ENCODE measurements around the gene KRTCAP2. TPM values are rescaled to one million over a fixed set of nuclear protein-coding genes. Genes with fewer than 3 reads are reported as not detected.

The KRTCAP2 gene
- total and polyA plus RNA-seq, 12 donors: 96.1 to 355 (median 129) TPM

- Histone ChIP-seq H3K9me3 (no peaks in the 10 kb centered on the region), H3K4me3 (no peak overlapping the region), H3K36me3 (no peaks in the 10 kb centered on the region), H3K27me3 (no peaks in the 10 kb centered on the region), H3K27ac (peak overlapping the region in 1 of 10 donors; percentile 75), H3K4me1 (peaks cover 0 to 14% (median 8%) of the 10 kb centered on the region in 9 donors)
- no peak for ATAC-seq
- no peak for DNase-seq
- WGBS, 2 donors: 77 to 82% methylated on average over 8 of the region's 8 CpGs
- intact Hi-C loops (cut with DNase I): no loop called here
- TF ChIP-seq, protein P1, sequence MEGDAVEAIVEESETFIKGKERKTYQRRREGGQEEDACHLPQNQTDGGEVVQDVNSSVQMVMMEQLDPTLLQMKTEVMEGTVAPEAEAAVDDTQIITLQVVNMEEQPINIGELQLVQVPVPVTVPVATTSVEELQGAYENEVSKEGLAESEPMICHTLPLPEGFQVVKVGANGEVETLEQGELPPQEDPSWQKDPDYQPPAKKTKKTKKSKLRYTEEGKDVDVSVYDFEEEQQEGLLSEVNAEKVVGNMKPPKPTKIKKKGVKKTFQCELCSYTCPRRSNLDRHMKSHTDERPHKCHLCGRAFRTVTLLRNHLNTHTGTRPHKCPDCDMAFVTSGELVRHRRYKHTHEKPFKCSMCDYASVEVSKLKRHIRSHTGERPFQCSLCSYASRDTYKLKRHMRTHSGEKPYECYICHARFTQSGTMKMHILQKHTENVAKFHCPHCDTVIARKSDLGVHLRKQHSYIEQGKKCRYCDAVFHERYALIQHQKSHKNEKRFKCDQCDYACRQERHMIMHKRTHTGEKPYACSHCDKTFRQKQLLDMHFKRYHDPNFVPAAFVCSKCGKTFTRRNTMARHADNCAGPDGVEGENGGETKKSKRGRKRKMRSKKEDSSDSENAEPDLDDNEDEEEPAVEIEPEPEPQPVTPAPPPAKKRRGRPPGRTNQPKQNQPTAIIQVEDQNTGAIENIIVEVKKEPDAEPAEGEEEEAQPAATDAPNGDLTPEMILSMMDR (IDR thresholded peaks at IDR 0.05): no peak
Measured at GRCh38 chr1:155186067-155186793, 13.1 kb upstream of the KRTCAP2 start.

GRCh38 chr1:155185783-155186066 lies 12.6 kb upstream of the KRTCAP2 start:
- TF ChIP-seq, protein P1 (IDR thresholded peaks at IDR 0.05): no peak
- Histone ChIP-seq H3K4me3 (no peak overlapping the region), H3K9me3 (no peaks in the 10 kb centered on the region), H3K27me3 (no peaks in the 10 kb centered on the region), H3K27ac (peak overlapping the region in 5 of 10 donors; percentile 64 to 75 (median 66)), H3K36me3 (no peaks in the 10 kb centered on the region), H3K4me1 (peaks cover 0 to 14% (median 8%) of the 10 kb centered on the region in 9 donors)
- no peak for DNase-seq
- intact Hi-C loops (cut with DNase I): no loop called here
- 69 to 71% methylated on average over 6 of the region's 6 CpGs for WGBS, 2 donors
- peak in 1 of 8 donors; percentile 2 for ATAC-seq

DNA sequence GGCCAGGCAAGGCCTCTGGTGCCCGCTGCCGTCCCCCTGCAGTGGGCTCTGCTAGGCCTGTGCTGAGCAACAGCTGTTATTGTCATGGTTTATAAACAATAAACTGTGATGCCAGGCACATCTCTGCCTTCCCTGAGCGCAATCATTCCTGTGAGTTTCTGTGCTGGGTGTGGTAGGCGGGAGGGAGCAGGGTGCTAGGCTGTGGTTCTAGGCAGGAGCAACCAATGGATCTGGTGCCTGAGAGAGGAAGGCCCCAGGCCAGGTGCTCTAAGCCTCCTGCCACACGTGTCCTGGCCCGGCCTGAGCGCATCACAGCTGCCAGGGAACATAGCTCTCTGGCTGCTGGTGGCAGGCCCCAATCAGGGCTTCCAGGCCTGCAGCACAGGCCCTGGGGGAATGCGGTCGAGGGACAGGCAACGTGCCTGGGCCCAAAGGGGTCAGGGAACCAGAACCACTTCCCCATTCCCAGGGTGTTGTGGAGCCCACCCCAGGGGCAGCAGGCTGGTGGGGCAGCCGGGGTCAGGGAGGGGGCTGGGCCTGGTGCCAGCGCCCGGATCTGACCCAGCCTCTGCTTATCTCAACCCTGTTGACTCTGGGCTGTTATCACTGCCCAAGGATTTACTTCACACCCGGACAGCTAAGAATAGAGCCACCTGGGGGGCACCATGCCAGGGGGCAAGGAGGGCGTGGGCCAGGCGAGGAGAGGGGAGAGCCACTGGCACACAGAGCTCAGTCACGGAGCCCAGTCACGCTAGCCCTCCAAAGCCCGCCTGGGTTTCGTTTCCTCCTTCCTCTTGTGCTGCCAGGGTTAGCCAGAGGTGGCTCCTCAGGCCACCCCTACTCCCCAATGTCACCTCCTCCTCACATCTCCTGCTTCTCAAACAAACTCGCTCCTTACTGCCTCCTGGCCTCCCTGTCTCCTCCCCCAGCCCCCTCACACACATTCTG lies 12.0 kb upstream of the KRTCAP2 start:
- Histone ChIP-seq H3K9me3 (no peaks in the 10 kb centered on the region), H3K27me3 (no peaks in the 10 kb centered on the region), H3K36me3 (no peaks in the 10 kb centered on the region), H3K4me3 (no peak overlapping the region), H3K27ac (peak overlapping the region in 9 of 10 donors; percentile 19 to 75 (median 64)), H3K4me1 (peaks cover 0 to 14% (median 8%) of the 10 kb centered on the region in 9 donors)
- ATAC-seq: peak; percentile 47 to 83 (median 67)
- TF ChIP-seq, protein P1 (IDR thresholded peaks at IDR 0.05): no peak
- peak in 1 of 2 donors; percentile 48 for DNase-seq
- intact Hi-C loops (cut with DNase I): no loop called here
- 39 to 48% methylated on average over 21 of the region's 21 CpGs for whole genome bisulfite sequencing, 2 donors

GRCh38 chr1:155184351-155184811 lies 11.3 kb upstream of the KRTCAP2 start:
- TF ChIP-seq, protein P1 (IDR thresholded peaks at IDR 0.05): no peak
- Histone ChIP-seq H3K27ac (peak overlapping the region in 5 of 10 donors; percentile 53 to 75 (median 66)), H3K9me3 (no peaks in the 10 kb centered on the region), H3K4me1 (peaks cover 0 to 14% (median 8%) of the 10 kb centered on the region in 9 donors), H3K27me3 (no peaks in the 10 kb centered on the region), H3K4me3 (no peak overlapping the region), H3K36me3 (no peaks in the 10 kb centered on the region)
- peak in 1 of 8 donors; percentile 5 for ATAC-seq
- no peak for DNase-seq
- 90 to 95% methylated on average over 4 of the region's 4 CpGs for WGBS, 2 donors
- intact Hi-C loops (cut with DNase I): no loop called here
